GM12873 (cell line): Measurements from ENCODE around the gene DVL1.

ENCODE experiments used
- TF ChIP-seq, protein P1 (sequence below): IDR thresholded peaks from 2 replicates; pipeline ENCODE4 v1.5.1; 2012; ENCODE audit warnings: low read depth, mild to moderate bottlenecking, moderate library complexity, low read length, control low read depth; ENCODE audit not compliant: insufficient read depth; ENCODE audit errors: missing control alignments

Gene DVL1

DNA sequence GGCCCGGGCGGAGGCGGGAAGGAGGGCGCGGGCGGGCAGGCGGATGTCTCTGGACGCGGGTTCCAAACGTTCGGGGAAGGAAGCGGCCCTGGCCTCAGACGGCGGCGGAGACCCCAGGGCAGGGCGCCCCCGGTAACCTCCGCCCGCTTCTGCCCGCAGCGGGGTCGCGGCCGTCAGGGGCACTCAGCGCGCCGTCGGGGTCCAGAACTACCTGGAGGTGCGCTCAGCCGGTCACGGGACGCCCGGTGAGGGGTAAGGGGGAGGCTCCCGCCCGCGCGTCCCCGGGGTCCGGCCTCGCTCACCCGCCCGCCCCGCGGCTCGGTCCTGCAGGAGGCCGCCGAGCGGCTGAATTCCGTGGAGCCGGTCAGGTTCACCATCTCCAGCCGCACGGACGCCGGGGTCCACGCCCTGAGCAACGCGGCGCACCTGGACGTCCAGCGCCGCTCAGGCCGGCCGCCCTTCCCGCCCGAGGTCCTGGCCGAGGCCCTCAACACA, 40.4 kb downstream of the DVL1 start:
- TF ChIP-seq, protein P1, sequence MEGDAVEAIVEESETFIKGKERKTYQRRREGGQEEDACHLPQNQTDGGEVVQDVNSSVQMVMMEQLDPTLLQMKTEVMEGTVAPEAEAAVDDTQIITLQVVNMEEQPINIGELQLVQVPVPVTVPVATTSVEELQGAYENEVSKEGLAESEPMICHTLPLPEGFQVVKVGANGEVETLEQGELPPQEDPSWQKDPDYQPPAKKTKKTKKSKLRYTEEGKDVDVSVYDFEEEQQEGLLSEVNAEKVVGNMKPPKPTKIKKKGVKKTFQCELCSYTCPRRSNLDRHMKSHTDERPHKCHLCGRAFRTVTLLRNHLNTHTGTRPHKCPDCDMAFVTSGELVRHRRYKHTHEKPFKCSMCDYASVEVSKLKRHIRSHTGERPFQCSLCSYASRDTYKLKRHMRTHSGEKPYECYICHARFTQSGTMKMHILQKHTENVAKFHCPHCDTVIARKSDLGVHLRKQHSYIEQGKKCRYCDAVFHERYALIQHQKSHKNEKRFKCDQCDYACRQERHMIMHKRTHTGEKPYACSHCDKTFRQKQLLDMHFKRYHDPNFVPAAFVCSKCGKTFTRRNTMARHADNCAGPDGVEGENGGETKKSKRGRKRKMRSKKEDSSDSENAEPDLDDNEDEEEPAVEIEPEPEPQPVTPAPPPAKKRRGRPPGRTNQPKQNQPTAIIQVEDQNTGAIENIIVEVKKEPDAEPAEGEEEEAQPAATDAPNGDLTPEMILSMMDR, result no peak

DNA sequence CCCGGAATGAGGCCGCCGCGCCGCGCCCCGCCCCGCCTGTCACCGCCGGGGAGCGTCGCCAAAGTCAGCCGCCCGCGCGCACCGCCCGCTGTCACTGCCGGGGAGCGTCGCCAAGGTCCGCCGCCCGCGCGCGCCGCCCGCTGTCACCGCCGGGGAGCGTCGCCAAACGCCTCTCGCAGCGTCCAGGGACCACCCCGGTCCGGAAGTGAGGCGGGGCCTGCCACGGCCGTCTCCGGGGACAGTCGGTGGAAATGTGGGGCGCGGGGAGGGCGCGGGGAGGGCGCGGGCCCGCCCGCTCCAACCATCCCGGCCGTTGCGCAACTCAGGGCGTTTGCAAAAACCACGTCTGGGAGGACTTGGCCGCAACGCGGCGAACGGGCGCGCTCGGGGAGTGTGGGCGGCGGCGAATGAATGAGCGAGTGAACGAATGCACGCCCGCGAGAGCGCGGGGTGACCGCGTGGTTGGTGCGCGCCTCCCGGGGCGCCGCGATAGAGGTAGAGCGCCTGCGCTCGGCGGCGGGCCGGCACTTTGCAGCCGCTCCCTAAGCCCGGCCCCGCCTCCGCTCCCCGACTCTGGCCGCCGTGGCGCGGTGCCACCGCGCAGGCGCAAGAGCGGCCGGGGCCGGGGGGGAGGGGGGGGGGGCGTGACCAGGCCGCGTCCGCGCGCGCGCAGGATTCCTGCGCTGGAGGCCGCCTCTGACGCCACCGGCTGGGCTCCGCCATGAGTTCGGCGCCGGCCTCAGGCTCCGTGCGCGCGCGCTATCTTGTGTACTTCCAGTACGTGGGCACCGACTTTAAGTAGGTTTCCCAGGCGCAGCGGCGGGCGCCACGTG, 41.1 kb downstream of the DVL1 start, which contains the start of the genes ACAP3 and PUSL1:
Gene ACAP3, minus strand, starts transcription at position 8 of the 833 bp plus-strand sequence. CDS start 115 bp downstream, outside the sequence.
Gene PUSL1, plus strand, starts transcription at position 675 of the 833 bp plus-strand sequence. Its CDS starts 47 bp downstream, at position 722.
- TF ChIP-seq, protein P1, result no peak

DNA sequence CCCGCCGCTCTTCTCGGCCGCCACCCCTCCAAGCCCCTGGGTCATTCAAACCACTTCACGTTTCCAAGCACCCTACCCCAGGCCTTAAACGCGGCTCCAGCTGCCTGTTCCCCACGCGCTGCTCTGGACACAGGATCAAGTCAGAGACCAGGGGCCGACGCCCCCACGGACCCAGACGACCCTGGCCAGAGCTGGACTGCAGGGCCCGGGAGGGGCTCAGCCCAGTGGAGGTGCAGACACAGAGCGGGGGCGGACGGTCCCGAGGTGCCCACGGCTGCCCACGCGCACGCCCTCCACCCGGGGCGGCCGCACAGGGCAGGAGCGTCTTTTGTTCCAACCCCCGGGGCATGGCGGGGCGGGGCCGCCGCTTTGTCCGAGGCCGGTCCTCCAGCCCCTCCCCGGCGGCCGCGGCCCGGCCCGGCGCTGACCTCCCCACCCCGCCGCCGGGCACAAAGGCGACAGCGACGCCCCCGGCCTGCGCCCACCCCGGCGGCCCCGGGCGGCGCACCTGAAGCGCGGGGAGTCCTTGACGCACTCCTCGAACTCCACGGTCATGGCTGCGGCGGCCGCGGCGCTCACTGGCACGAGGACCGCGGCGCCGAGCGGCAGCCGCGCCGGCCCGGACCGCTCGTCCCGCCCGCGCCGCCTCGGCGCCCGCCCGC, 41.8 kb downstream of the DVL1 start:
- TF ChIP-seq, protein P1, result no peak

DNA sequence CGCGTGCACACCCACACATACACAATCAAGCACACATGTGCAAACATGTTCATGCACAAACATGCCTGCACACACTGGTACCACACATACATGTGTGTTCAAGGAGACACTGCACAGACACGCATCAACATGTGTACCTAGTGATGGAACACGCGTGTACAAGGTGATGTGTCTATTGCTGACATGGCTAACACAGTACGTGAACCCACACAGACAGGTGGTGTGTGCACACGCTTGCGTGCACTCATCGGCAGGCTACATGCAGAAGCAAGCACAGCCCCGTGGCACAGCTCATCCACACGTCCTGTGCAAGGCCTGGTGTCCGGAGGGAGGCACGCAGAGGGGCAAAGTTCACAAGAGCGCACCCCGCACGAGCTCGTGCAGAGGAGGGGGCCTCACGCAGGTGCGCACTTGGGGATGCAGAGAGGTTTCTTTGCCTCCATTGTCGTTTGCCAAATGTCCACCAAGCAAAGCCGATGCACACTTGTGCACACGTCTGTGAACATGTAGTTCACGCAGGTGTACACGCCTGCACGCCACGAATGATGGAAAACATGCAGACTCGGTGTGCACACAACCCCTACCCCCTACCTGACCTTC, 42.5 kb downstream of the DVL1 start:
- TF ChIP-seq, protein P1, result no peak

DNA sequence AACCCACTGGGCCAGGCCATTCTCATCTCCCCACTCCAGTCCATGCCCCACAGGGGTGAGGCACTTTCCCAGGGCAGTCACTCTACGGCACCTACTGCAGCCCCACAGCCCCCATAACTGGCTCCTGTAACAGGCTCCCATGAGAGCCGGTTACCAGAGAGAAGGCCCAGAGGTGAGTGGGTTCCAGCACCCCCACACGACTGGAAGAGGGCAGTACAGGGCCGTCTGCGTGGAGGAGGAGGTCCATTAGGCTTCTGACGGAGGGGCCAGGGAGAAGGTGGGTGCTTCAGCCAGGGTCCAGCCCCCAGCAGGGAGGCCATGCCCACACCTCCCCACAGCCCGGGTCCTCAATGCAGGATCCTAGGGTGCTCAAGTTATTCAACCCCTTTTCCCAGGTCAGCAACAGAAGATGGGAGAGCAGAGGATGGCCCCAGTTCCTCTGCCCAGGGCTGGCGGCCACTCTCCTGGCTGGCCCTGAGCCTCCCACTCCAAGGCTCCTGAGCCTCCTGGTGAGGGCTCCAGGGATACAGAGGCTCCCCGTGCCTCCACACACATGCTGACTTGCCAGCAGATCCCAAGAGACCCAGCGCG, 43.1 kb downstream of the DVL1 start:
- TF ChIP-seq, protein P1, result peak; percentile 54

DNA sequence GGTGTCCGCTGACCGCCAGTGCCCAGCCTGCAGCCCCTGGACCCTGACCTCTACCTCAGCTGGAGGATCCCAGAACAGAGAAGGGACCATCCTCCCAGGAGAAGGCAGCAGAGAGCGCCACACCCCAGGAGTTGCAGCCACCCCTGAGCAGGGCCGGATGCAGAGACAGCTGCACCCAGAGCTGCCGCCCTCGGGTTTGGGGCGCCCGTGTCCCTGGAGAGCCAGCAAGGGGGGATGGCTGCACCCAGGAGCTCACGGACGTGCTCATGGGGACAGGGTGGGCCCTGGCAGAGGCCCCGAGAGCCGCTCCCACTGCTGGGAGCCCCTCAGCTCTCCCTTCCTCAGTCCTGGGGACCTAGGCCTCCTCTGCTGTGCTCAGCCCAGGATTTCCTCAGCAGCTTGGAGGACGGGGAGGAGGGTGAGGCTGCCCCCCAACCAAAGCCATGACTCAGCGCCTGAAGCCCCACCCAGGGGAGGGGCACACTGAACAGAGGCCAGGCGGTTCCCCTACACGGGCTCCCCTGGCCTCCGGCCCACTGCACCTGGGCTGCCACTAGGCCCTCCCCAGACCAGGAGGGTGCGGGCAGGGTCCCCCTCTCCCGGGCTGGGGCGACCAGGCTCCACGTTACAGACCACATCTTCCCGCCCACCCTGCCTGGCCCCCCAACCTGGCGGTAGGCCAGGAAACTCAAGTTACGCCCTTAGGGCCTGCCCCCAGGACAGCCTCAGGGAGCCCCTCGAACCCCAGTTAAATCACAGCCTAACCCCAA, 43.7 kb downstream of the DVL1 start:
- TF ChIP-seq, protein P1, result peak; percentile 28
